SK-N-SH treated with all-trans-retinoic acid at 6 μM for 48 hours (cell line): Measurements from ENCODE around the gene THAP6.

Source experiments
- ARNTL ChIP-seq: fragments of 450-650 bp; formaldehyde crosslinking; IDR thresholded peaks from 2 replicates; pipeline ENCODE4 v1.5.0; 2020; ENCODE audit warnings: low read depth, mild to moderate bottlenecking, moderate library complexity, borderline replicate concordance
- CSDC2 ChIP-seq: fragments of 250-450 bp; sonication (Bioruptor Pico); IDR thresholded peaks from 2 replicates; pipeline ENCODE4 v1.5.0; 2020; ENCODE audit warnings: mild to moderate bottlenecking, moderate library complexity
- GLIS3 ChIP-seq: fragments of 250-450 bp; sonication (Bioruptor Pico); IDR thresholded peaks from 2 replicates; pipeline ENCODE4 v1.5.0; 2020; ENCODE audit warnings: mild to moderate bottlenecking, moderate library complexity
- ISL1 ChIP-seq: fragments of 250-450 bp; sonication (Bioruptor Pico); IDR thresholded peaks from 2 replicates; pipeline ENCODE4 v2.1.2; 2022; ENCODE audit warnings: mild to moderate bottlenecking, moderate library complexity
- OSR1 ChIP-seq: fragments of 250-450 bp; sonication (Bioruptor Pico); IDR thresholded peaks from 2 replicates; pipeline ENCODE4 v1.8.0; 2022; ENCODE audit warnings: moderate library complexity, mild to moderate bottlenecking, inconsistent platforms
- ZFP3 ChIP-seq: fragments of 250-450 bp; sonication (Bioruptor Pico); IDR thresholded peaks from 2 replicates; pipeline ENCODE4 v1.5.0; 2020; ENCODE audit warnings: mild to moderate bottlenecking, moderate library complexity
- ZNF565 ChIP-seq: fragments of 450-650 bp; formaldehyde crosslinking; conservative IDR thresholded peaks from 2 replicates; pipeline ENCODE4 v1.5.0; 2020; ENCODE audit warnings: low read depth, mild to moderate bottlenecking, moderate library complexity
- ZNF8 ChIP-seq: fragments of 450-650 bp; formaldehyde crosslinking; IDR thresholded peaks from 2 replicates; pipeline ENCODE4 v1.5.0; 2020; ENCODE audit warnings: mild to moderate bottlenecking, moderate library complexity
- TF ChIP-seq, protein P1 (sequence below): fragments of 250-450 bp; sonication (Bioruptor Pico); IDR thresholded peaks from 2 replicates; pipeline ENCODE4 v1.5.1; 2021; ENCODE audit warnings: mild to moderate bottlenecking, moderate library complexity
- TF ChIP-seq, protein P2 (sequence below): fragments of 250-450 bp; sonication (Bioruptor Pico); IDR thresholded peaks from 2 replicates; pipeline ENCODE4 v1.5.0; 2020; ENCODE audit warnings: mild to moderate bottlenecking, moderate library complexity
- TF ChIP-seq, protein P3 (sequence below): fragments of 250-450 bp; sonication (Bioruptor Pico); IDR thresholded peaks from 2 replicates; pipeline ENCODE4 v1.5.1; 2020; ENCODE audit warnings: low read depth, mild to moderate bottlenecking, moderate library complexity
- TF ChIP-seq, protein P4 (sequence below): fragments of 250-450 bp; sonication (Bioruptor Pico); IDR thresholded peaks from 2 replicates; pipeline ENCODE4 v1.8.0; 2020; ENCODE audit warnings: mild to moderate bottlenecking, moderate library complexity, borderline replicate concordance
- TF ChIP-seq, protein P5 (sequence below): fragments of 250-450 bp; sonication (Bioruptor Pico); IDR thresholded peaks from 2 replicates; pipeline ENCODE4 v1.8.0; 2021; ENCODE audit warnings: low read depth, mild to moderate bottlenecking, moderate library complexity, borderline replicate concordance

DNA sequence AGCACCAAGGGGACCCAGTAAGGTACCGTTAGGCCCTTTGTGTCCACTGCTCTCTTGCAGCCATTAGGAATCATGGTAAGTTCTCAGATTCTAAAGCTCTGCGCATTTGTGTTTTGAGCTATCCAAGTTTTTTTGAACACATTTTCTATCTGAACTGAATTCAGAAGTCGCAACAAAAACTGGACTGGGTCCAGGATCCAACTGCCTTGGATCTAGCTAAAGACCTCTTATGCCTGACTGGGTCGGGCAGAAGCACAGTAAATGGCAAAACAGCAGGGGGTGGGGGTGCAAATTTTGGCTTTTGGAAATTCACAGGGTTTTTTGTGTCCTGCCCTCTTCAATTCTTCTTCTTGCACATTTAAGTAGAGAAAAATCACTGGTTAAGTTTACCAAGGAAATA is 30.1 kb upstream of the THAP6 start:
- TF ChIP-seq, protein P1, sequence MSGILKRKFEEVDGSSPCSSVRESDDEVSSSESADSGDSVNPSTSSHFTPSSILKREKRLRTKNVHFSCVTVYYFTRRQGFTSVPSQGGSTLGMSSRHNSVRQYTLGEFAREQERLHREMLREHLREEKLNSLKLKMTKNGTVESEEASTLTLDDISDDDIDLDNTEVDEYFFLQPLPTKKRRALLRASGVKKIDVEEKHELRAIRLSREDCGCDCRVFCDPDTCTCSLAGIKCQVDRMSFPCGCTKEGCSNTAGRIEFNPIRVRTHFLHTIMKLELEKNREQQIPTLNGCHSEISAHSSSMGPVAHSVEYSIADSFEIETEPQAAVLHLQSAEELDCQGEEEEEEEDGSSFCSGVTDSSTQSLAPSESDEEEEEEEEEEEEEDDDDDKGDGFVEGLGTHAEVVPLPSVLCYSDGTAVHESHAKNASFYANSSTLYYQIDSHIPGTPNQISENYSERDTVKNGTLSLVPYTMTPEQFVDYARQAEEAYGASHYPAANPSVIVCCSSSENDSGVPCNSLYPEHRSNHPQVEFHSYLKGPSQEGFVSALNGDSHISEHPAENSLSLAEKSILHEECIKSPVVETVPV = no peak
- TF ChIP-seq, protein P2, sequence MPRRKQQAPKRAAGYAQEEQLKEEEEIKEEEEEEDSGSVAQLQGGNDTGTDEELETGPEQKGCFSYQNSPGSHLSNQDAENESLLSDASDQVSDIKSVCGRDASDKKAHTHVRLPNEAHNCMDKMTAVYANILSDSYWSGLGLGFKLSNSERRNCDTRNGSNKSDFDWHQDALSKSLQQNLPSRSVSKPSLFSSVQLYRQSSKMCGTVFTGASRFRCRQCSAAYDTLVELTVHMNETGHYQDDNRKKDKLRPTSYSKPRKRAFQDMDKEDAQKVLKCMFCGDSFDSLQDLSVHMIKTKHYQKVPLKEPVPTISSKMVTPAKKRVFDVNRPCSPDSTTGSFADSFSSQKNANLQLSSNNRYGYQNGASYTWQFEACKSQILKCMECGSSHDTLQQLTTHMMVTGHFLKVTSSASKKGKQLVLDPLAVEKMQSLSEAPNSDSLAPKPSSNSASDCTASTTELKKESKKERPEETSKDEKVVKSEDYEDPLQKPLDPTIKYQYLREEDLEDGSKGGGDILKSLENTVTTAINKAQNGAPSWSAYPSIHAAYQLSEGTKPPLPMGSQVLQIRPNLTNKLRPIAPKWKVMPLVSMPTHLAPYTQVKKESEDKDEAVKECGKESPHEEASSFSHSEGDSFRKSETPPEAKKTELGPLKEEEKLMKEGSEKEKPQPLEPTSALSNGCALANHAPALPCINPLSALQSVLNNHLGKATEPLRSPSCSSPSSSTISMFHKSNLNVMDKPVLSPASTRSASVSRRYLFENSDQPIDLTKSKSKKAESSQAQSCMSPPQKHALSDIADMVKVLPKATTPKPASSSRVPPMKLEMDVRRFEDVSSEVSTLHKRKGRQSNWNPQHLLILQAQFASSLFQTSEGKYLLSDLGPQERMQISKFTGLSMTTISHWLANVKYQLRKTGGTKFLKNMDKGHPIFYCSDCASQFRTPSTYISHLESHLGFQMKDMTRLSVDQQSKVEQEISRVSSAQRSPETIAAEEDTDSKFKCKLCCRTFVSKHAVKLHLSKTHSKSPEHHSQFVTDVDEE (CRISPR knock-in tag) = no peak
- TF ChIP-seq CSDC2 (CRISPR knock-in tag) = no peak
- TF ChIP-seq, protein P3, sequence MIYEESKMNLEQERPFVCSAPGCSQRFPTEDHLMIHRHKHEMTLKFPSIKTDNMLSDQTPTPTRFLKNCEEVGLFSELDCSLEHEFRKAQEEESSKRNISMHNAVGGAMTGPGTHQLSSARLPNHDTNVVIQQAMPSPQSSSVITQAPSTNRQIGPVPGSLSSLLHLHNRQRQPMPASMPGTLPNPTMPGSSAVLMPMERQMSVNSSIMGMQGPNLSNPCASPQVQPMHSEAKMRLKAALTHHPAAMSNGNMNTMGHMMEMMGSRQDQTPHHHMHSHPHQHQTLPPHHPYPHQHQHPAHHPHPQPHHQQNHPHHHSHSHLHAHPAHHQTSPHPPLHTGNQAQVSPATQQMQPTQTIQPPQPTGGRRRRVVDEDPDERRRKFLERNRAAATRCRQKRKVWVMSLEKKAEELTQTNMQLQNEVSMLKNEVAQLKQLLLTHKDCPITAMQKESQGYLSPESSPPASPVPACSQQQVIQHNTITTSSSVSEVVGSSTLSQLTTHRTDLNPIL = no peak
- TF ChIP-seq ARNTL = no peak
- TF ChIP-seq ZFP3 (CRISPR knock-in tag) = no peak
- TF ChIP-seq, protein P4, sequence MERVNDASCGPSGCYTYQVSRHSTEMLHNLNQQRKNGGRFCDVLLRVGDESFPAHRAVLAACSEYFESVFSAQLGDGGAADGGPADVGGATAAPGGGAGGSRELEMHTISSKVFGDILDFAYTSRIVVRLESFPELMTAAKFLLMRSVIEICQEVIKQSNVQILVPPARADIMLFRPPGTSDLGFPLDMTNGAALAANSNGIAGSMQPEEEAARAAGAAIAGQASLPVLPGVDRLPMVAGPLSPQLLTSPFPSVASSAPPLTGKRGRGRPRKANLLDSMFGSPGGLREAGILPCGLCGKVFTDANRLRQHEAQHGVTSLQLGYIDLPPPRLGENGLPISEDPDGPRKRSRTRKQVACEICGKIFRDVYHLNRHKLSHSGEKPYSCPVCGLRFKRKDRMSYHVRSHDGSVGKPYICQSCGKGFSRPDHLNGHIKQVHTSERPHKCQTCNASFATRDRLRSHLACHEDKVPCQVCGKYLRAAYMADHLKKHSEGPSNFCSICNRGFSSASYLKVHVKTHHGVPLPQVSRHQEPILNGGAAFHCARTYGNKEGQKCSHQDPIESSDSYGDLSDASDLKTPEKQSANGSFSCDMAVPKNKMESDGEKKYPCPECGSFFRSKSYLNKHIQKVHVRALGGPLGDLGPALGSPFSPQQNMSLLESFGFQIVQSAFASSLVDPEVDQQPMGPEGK (CRISPR knock-in tag) = no peak
- TF ChIP-seq ISL1 (CRISPR knock-in tag) = no peak
- TF ChIP-seq, protein P5, sequence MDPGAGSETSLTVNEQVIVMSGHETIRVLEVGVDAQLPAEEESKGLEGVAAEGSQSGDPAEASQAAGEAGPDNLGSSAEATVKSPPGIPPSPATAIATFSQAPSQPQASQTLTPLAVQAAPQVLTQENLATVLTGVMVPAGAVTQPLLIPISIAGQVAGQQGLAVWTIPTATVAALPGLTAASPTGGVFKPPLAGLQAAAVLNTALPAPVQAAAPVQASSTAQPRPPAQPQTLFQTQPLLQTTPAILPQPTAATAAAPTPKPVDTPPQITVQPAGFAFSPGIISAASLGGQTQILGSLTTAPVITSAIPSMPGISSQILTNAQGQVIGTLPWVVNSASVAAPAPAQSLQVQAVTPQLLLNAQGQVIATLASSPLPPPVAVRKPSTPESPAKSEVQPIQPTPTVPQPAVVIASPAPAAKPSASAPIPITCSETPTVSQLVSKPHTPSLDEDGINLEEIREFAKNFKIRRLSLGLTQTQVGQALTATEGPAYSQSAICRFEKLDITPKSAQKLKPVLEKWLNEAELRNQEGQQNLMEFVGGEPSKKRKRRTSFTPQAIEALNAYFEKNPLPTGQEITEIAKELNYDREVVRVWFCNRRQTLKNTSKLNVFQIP = no peak
- no peak for TF ChIP-seq ZNF565 (CRISPR knock-in tag)
- TF ChIP-seq ZNF8 (CRISPR knock-in tag) = no peak
- TF ChIP-seq GLIS3 = no peak
- TF ChIP-seq OSR1 = no peak
